ENCODE data around the gene CYSRT1.

CYSRT1 gene

DNA sequence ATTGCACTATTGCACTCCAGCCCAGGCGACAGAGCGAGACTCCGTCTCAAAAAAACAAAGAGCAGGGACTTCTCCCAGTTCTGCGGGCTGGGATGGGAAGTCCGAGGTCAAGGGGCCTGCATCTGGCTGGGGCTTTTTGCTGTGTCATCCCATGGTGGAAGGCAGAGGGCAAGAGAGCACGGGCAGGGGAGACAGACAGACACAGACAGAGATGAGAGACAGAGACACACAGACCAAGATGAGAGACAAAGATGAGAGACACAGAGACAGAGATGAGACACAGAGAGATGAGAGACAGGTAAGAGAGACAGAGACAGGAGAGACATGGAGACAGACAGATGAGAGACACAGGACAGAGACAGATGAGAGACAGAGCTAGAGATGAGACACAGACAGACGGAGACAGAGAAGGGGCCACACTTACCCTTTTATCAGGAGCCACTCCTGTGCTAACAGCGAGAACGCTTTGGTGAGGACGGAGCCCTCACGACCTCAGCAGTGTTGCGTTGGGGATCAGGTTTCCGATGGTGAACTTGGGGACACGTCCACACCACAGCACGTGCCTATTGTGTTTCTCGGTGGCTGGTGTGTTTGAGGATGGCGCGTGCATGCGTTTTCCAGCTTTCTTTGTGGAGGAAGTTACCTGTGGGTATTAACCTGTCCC, 43.7 kb downstream of the CYSRT1 start:
- Histone ChIP-seq H3K4me1 (ENCODE audit: control insufficient read depth, insufficient read depth, low read length) (peaks cover 3% of the 10 kb centered on the region), H3K9me3 (replicated peaks; ENCODE audit: low read length) (no peaks in the 10 kb centered on the region), H3K4me2 (ENCODE audit: low read length) (no peak overlapping the region), H3K9ac (ENCODE audit: low read depth, low read length) (no peak overlapping the region), H3K27me3 (ENCODE audit: control insufficient read depth, insufficient read depth, low read length) (no peaks in the 10 kb centered on the region), H3K36me3 (ENCODE audit: insufficient read depth, low read length) (peaks cover 68% of the 10 kb centered on the region), H3K4me3 (ENCODE audit: low read length) (no peak overlapping the region)

DNA sequence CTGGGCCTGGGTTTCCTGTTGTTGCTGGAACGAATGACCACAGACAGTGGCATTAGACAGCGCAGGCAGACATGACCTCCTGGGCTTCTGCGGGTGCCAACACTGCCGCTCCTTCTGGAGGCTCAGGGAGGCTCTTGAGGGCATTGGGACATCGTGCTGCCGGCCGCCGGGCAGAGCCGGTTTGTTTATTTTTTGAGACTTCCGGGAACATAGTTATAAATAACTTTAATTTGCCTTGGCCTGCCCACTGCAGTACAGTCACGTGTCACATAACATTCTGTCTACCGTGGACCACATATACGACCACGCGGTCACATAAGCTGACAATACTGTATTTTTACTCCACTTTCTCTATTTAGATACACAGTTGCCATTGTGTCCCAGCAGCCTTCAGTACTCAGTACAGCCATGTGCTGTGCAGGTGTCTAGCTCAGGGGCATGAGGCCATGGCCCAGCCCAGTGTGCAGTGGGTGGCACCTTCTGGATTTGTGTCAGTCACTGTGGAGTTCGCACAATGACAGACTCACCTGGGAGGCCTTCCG, 44.3 kb downstream of the CYSRT1 start:
- Histone ChIP-seq H3K9me3 (replicated peaks; ENCODE audit: low read length) (no peaks in the 10 kb centered on the region), H3K4me1 (ENCODE audit: control insufficient read depth, insufficient read depth, low read length) (peaks cover 3% of the 10 kb centered on the region), H3K27me3 (ENCODE audit: control insufficient read depth, insufficient read depth, low read length) (no peaks in the 10 kb centered on the region), H3K4me3 (ENCODE audit: low read length) (no peak overlapping the region), H3K9ac (ENCODE audit: low read depth, low read length) (no peak overlapping the region), H3K36me3 (ENCODE audit: insufficient read depth, low read length) (peaks cover 62% of the 10 kb centered on the region), H3K4me2 (ENCODE audit: low read length) (no peak overlapping the region)

DNA sequence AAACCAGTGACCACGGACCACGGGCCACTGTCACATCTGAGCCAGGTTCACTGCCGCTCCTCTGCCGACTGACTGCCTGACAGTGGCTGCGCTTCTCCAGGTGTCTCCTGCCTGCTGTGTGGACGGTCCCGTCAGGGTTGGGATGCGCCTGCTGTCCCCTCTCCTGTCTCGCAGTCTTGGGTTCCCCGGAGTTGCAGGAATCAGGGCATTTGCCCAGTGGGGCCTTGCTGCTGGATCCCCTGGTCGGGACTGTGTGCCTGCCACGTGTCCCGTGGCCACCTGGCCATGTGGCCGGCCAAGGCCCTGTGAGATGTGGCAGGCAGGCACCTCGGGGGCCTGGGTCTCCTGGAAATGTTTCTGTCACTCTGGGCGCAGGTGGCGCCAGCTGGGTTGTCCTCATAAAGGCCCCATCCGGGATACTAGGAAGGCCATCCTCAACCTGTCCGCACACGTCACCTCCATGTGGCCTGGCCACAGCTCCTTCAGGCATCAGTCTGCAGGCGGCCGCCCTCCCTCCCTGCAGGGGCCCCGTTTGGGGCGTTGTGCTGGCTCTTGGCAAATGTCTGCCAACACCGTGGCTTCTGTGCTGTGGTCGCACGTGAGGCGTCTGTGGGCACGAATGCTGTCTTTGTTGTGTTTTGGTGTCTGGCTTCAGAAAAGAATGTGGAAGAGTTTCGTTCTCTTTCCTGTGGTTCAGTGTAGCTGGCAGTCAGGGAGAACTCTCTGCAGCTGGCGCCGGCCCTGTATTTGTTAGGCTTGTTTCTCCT, 46.1 kb downstream of the CYSRT1 start:
- peaks cover 50% of the 10 kb centered on the region for H3K36me3 ChIP-seq (ENCODE audit: insufficient read depth, low read length)
- H3K4me1 ChIP-seq (ENCODE audit: control insufficient read depth, insufficient read depth, low read length), result peaks cover 9% of the 10 kb centered on the region
- no peak overlapping the region for H3K9ac ChIP-seq (ENCODE audit: low read depth, low read length)
- no peaks in the 10 kb centered on the region for H3K9me3 ChIP-seq (replicated peaks; ENCODE audit: low read length)
- no peak overlapping the region for H3K4me2 ChIP-seq (ENCODE audit: low read length)
- no peaks in the 10 kb centered on the region for H3K27me3 ChIP-seq (ENCODE audit: control insufficient read depth, insufficient read depth, low read length)
- H3K4me3 ChIP-seq (ENCODE audit: low read length), result no peak overlapping the region

DNA sequence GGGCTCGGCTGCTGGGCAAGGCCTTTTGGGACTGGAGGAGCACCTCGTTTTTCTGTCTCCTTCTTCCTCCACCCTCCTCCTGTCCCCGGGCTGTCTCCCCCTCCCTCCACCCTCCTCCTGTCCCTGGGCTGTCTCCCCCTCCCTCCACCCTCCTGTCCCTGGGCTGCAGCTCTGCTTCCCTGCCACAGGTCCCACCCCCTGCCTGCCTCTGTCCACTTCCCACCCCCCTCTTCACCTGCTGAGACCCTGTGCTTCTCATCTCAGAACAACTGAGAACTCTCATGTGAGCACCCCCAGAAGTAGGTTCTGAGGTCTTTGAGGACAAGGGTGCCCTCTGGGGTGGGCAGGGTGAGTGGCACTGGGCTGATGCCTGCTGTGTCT, 46.7 kb downstream of the CYSRT1 start:
- Histone ChIP-seq H3K9me3 (replicated peaks; ENCODE audit: low read length) (no peaks in the 10 kb centered on the region), H3K4me3 (ENCODE audit: low read length) (no peak overlapping the region), H3K36me3 (ENCODE audit: insufficient read depth, low read length) (peaks cover 46% of the 10 kb centered on the region), H3K4me1 (ENCODE audit: control insufficient read depth, insufficient read depth, low read length) (peaks cover 14% of the 10 kb centered on the region), H3K27me3 (ENCODE audit: control insufficient read depth, insufficient read depth, low read length) (no peaks in the 10 kb centered on the region), H3K9ac (ENCODE audit: low read depth, low read length) (no peak overlapping the region), H3K4me2 (ENCODE audit: low read length) (no peak overlapping the region)

DNA sequence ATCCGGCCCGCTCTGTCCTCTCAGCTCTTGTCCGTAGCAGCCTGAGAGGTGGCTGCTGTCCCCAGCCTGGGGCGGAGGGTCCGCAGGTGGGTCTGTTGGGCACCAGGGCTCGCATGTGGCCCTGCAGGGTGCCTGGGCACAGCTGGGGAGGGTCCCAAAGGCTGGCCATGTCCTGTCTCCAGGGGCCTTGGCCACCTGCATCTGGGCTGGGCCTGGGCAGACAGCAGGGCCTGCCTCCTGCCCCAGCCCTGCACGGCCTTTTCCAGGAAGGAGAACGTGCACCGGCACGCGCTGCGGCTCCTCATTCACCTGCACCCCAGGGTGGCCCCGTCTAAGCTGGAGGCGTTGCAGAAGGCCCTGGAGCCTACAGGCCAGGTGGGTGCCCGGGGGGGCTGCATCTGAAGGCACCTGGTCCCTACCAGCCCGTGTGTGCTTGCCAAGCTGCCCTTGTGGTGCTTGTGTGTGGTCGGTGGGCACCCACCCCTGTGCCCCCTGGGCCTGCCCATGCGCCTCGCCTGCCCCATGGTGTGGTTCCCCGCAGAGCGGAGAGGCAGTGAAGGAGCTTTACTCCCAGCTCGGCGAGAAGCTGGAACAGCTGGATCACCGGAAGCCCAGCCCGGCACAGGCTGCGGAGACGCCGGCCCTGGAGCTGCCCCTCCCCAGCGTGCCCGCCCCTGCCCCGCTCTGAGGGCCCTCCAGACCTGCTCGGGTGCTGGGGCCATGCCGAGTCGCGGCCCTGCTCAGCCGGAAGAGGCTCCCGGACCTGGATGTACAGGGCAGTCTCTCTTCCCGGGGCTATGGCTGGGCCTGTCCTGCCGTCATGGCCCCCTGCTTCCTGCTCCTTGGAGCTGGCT, 47.5 kb downstream of the CYSRT1 start:
- Histone ChIP-seq H3K4me1 (ENCODE audit: control insufficient read depth, insufficient read depth, low read length) (peaks cover 22% of the 10 kb centered on the region), H3K9me3 (replicated peaks; ENCODE audit: low read length) (no peaks in the 10 kb centered on the region), H3K36me3 (ENCODE audit: insufficient read depth, low read length) (peaks cover 42% of the 10 kb centered on the region), H3K4me3 (ENCODE audit: low read length) (no peak overlapping the region), H3K9ac (ENCODE audit: low read depth, low read length) (no peak overlapping the region), H3K4me2 (ENCODE audit: low read length) (no peak overlapping the region), H3K27me3 (ENCODE audit: control insufficient read depth, insufficient read depth, low read length) (no peaks in the 10 kb centered on the region)

DNA sequence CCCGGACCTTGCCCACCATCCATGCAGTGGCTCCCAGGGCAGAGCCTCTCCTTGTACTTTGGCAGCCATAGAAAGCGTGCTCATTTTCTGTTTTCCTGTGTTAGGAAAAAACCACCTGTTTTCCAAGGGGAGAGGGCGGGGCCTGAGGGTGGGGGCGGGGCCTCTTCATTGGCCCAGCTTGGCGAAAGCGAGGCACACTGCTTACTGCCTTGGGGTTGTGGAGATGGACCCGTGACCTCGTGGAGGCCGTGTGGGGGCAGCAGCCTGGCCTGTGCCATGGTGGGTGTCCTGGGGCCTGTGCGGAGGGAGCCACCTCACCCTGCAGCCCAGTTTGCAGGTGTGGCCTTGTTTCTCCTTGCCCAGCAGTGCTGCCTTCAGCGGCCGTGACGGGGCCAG, 48.1 kb downstream of the CYSRT1 start:
- H3K9ac ChIP-seq (ENCODE audit: low read depth, low read length), result no peak overlapping the region
- H3K4me2 ChIP-seq (ENCODE audit: low read length), result no peak overlapping the region
- H3K4me3 ChIP-seq (ENCODE audit: low read length), result no peak overlapping the region
- H3K36me3 ChIP-seq (ENCODE audit: insufficient read depth, low read length), result peaks cover 36% of the 10 kb centered on the region
- H3K27me3 ChIP-seq (ENCODE audit: control insufficient read depth, insufficient read depth, low read length), result no peaks in the 10 kb centered on the region
- H3K9me3 ChIP-seq (replicated peaks; ENCODE audit: low read length), result no peaks in the 10 kb centered on the region
- peaks cover 28% of the 10 kb centered on the region for H3K4me1 ChIP-seq (ENCODE audit: control insufficient read depth, insufficient read depth, low read length)

DNA sequence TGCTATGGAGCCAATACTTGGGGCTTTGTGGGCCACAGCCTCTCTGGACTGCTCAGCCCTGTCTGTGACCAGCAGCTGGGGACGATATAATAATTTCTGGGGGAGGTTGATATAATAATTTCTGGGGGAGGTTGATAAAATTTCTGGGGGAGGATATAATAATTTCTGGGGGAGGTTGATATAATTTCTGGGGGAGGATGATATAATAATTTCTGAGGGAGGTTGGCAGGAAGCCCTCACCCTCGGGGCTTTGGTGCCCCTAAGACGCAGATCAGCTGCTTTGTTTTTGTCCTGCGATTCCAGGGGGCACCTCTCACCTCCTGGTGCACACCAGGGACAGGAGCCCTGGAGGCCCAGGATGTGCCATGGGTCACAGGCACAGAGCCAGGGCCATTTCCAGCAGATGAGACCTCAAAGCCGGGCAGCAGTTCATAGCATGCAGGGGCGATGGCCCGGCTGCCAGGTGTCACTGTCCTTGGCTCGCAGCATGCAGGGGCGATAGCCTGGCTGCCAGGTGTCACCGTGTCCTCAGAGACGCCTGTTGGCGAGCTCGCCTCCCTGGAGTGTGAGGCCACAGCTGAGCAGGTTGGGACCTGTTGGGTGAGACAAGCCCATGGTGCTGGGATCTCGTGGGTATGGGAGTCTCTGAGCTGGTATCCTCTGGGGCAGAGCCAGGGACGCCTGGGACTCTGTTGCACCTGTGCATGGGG, 48.8 kb downstream of the CYSRT1 start:
- no peak overlapping the region for H3K9ac ChIP-seq (ENCODE audit: low read depth, low read length)
- no peaks in the 10 kb centered on the region for H3K27me3 ChIP-seq (ENCODE audit: control insufficient read depth, insufficient read depth, low read length)
- no peak overlapping the region for H3K4me3 ChIP-seq (ENCODE audit: low read length)
- no peak overlapping the region for H3K4me2 ChIP-seq (ENCODE audit: low read length)
- peaks cover 28% of the 10 kb centered on the region for H3K4me1 ChIP-seq (ENCODE audit: control insufficient read depth, insufficient read depth, low read length)
- no peaks in the 10 kb centered on the region for H3K9me3 ChIP-seq (replicated peaks; ENCODE audit: low read length)
- peaks cover 32% of the 10 kb centered on the region for H3K36me3 ChIP-seq (ENCODE audit: insufficient read depth, low read length)

DNA sequence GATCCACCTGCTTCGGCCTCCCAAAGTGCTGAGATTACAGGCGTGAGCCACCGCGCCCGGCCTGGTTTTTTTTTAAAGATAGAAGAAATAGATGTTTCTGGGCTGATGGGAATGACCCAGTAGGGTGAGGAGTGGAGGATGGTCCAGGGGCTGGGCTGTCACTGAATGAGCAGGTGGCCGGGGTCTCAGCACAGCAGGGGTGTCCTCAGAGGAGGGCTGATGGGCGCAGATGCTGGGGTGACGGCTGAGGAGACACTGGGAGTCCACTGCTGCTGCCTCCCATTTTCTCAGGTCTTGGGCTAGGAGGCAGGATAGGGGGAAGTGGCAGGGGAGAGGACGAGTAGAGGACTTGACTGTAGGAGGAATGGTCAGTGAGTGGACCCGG, 50.2 kb downstream of the CYSRT1 start:
- Histone ChIP-seq H3K4me2 (ENCODE audit: low read length) (no peak overlapping the region), H3K9me3 (replicated peaks; ENCODE audit: low read length) (no peaks in the 10 kb centered on the region), H3K9ac (ENCODE audit: low read depth, low read length) (no peak overlapping the region), H3K27me3 (ENCODE audit: control insufficient read depth, insufficient read depth, low read length) (no peaks in the 10 kb centered on the region), H3K36me3 (ENCODE audit: insufficient read depth, low read length) (peaks cover 34% of the 10 kb centered on the region), H3K4me1 (ENCODE audit: control insufficient read depth, insufficient read depth, low read length) (peaks cover 33% of the 10 kb centered on the region), H3K4me3 (ENCODE audit: low read length) (no peak overlapping the region)
